22Rv1 (cell line): ENCODE measurements around the gene USP12.

Experiments
- ZFX ChIP-seq: fragments of 450-650 bp; IDR thresholded peaks from 2 replicates; pipeline ENCODE4 v1.6.1; 2017; ENCODE audit warnings: antibody characterized with exemption, borderline replicate concordance
- TF ChIP-seq, protein P1 (sequence below): fragments of 450-650 bp; IDR thresholded peaks from 2 replicates; pipeline ENCODE4 v1.5.1; 2017; ENCODE audit warnings: mild to moderate bottlenecking

- TF ChIP-seq, protein P1, sequence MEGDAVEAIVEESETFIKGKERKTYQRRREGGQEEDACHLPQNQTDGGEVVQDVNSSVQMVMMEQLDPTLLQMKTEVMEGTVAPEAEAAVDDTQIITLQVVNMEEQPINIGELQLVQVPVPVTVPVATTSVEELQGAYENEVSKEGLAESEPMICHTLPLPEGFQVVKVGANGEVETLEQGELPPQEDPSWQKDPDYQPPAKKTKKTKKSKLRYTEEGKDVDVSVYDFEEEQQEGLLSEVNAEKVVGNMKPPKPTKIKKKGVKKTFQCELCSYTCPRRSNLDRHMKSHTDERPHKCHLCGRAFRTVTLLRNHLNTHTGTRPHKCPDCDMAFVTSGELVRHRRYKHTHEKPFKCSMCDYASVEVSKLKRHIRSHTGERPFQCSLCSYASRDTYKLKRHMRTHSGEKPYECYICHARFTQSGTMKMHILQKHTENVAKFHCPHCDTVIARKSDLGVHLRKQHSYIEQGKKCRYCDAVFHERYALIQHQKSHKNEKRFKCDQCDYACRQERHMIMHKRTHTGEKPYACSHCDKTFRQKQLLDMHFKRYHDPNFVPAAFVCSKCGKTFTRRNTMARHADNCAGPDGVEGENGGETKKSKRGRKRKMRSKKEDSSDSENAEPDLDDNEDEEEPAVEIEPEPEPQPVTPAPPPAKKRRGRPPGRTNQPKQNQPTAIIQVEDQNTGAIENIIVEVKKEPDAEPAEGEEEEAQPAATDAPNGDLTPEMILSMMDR, result no peak
- no peak for TF ChIP-seq ZFX
Observed at GRCh38 chr13:27037571-27037970, 134.0 kb downstream of the USP12 start.
